ENCODE results near the gene FXYD5.

DNA sequence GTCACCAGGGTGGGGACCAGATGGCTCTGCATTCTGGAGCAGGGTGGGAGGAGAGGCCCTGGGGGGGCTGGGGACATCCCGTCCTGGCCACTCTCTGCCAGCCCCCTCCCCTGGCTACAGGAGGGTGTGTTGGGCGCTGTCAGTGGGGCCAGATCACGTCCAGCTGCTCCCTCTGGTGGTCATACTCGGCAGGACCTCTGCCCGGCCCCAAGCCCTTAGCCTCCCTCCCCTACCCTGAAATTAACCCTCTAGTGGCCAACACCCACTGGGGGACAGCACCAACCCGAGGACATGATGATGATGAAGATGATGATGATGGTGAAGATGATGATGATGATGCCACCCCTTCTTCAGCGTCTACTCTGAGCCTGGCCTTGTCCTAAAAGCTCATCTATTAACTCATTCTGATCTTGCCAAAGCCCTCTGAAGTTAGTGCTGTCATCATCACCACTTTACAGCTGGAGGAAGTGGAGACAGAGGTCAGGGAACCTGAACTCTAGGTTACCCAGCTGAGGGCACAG is 19.1 kb upstream of the FXYD5 start:
- TF ChIP-seq, protein P1, sequence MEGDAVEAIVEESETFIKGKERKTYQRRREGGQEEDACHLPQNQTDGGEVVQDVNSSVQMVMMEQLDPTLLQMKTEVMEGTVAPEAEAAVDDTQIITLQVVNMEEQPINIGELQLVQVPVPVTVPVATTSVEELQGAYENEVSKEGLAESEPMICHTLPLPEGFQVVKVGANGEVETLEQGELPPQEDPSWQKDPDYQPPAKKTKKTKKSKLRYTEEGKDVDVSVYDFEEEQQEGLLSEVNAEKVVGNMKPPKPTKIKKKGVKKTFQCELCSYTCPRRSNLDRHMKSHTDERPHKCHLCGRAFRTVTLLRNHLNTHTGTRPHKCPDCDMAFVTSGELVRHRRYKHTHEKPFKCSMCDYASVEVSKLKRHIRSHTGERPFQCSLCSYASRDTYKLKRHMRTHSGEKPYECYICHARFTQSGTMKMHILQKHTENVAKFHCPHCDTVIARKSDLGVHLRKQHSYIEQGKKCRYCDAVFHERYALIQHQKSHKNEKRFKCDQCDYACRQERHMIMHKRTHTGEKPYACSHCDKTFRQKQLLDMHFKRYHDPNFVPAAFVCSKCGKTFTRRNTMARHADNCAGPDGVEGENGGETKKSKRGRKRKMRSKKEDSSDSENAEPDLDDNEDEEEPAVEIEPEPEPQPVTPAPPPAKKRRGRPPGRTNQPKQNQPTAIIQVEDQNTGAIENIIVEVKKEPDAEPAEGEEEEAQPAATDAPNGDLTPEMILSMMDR (conservative IDR thresholded peaks at IDR 0.05; ENCODE audit: low read depth, low read length): peak; percentile 83
- TF ChIP-seq EZH2 (IDR thresholded peaks at IDR 0.05; ENCODE audit: borderline replicate concordance, low read depth, low read length, poor library complexity, severe bottlenecking): no peak

Measured in A673 (cell line).